WERI-Rb-1 (cell line): ENCODE data around the gene DYSF.

Source experiments
- DNase-seq: peaks from one replicate; pipeline ENCODE4 v3.0.0-alpha.2; 2020
- H3K27ac ChIP-seq: fragments of 250-450 bp; sonication (Bioruptor Pico); 2 replicates; pipeline ENCODE4 v1.5.1; 2020; ENCODE audit warnings: mild to moderate bottlenecking, moderate library complexity
- H3K27me3 ChIP-seq: fragments of 250-450 bp; sonication (Bioruptor Pico); 2 replicates; pipeline ENCODE4 v1.5.1; 2021; ENCODE audit warnings: mild to moderate bottlenecking, low read depth, moderate library complexity; ENCODE audit not compliant: insufficient read depth, severe bottlenecking
- H3K36me3 ChIP-seq: fragments of 250-450 bp; sonication (Bioruptor Pico); 2 replicates; pipeline ENCODE4 v1.5.1; 2020; ENCODE audit warnings: mild to moderate bottlenecking, moderate library complexity
- H3K4me3 ChIP-seq: 2 replicates; pipeline ENCODE4 v1.5.1; 2011; ENCODE audit warnings: low read depth, mild to moderate bottlenecking, control low read depth, low read length
- H3K9me3 ChIP-seq: fragments of 250-450 bp; sonication (Bioruptor Pico); 2 replicates; pipeline ENCODE4 v1.5.1; 2021; ENCODE audit warnings: mild to moderate bottlenecking, moderate library complexity; ENCODE audit not compliant: severe bottlenecking
- CTCF ChIP-seq: IDR thresholded peaks from 2 replicates; pipeline ENCODE4 v1.5.1; 2011; ENCODE audit warnings: low read depth, mild to moderate bottlenecking, control low read depth, inconsistent platforms, low read length

Gene DYSF

GRCh38 chr2:71560638-71561011 lies 107.3 kb downstream of the DYSF start:
- Histone ChIP-seq H3K9me3 (no peaks in the 10 kb centered on the region), H3K27ac (no peak overlapping the region), H3K27me3 (no peaks in the 10 kb centered on the region), H3K4me3 (no peak overlapping the region), H3K36me3 (no peaks in the 10 kb centered on the region)
- no peak for TF ChIP-seq CTCF
- no peak for DNase-seq

- Histone ChIP-seq H3K4me3 (no peak overlapping the region), H3K27ac (no peak overlapping the region), H3K36me3 (no peaks in the 10 kb centered on the region), H3K9me3 (no peaks in the 10 kb centered on the region), H3K27me3 (no peaks in the 10 kb centered on the region)
- no peak for TF ChIP-seq CTCF
- DNase-seq, result no peak
These were observed 108.3 kb downstream of the DYSF start for GRCh38 chr2:71561441-71562267.

GRCh38 chr2:71562518-71562917 lies 109.2 kb downstream of the DYSF start:
- H3K27me3 ChIP-seq, result no peaks in the 10 kb centered on the region
- no peak for DNase-seq
- H3K36me3 ChIP-seq, result no peaks in the 10 kb centered on the region
- no peaks in the 10 kb centered on the region for H3K9me3 ChIP-seq
- H3K27ac ChIP-seq, result no peak overlapping the region
- TF ChIP-seq CTCF, result no peak
- H3K4me3 ChIP-seq, result no peak overlapping the region

GRCh38 chr2:71563872-71564271 lies 110.5 kb downstream of the DYSF start:
- H3K9me3 ChIP-seq, result no peaks in the 10 kb centered on the region
- H3K27ac ChIP-seq, result no peak overlapping the region
- TF ChIP-seq CTCF, result no peak
- H3K36me3 ChIP-seq, result no peaks in the 10 kb centered on the region
- H3K4me3 ChIP-seq, result no peak overlapping the region
- H3K27me3 ChIP-seq, result no peaks in the 10 kb centered on the region
- no peak for DNase-seq

GRCh38 chr2:71564361-71564760 lies 111.0 kb downstream of the DYSF start:
- Histone ChIP-seq H3K27me3 (no peaks in the 10 kb centered on the region), H3K27ac (no peak overlapping the region), H3K36me3 (no peaks in the 10 kb centered on the region), H3K9me3 (no peaks in the 10 kb centered on the region), H3K4me3 (no peak overlapping the region)
- TF ChIP-seq CTCF, result no peak
- DNase-seq, result no peak

- no peak for DNase-seq
- H3K9me3 ChIP-seq, result no peaks in the 10 kb centered on the region
- TF ChIP-seq CTCF, result no peak
- H3K27me3 ChIP-seq, result no peaks in the 10 kb centered on the region
- H3K4me3 ChIP-seq, result no peak overlapping the region
- no peak overlapping the region for H3K27ac ChIP-seq
- H3K36me3 ChIP-seq, result no peaks in the 10 kb centered on the region
These were observed 111.4 kb downstream of the DYSF start for GRCh38 chr2:71564790-71565189.
